Keratinocyte (primary cell): ENCODE measurements around the gene GNA15. TPM values are rescaled to one million over a fixed set of nuclear protein-coding genes. Genes with fewer than 3 reads are reported as not detected.

Experiments used
- DNase-seq: peaks from one replicate; pipeline ENCODE4 v3.0.0-alpha.2; 2011; ENCODE audit warnings: low read depth, missing footprints, low spot score
- FAIRE-seq: peaks from 2 replicates; lab custom pipeline; 2011; peaks lifted over from hg19 to GRCh38; lab: Jason Lieb, UNC
- H2AFZ ChIP-seq: 2 replicates; pipeline ENCODE4 v1.6.0; 2012; ENCODE audit warnings: low read length, control low read depth, inconsistent platforms; ENCODE audit not compliant: control insufficient read depth
- H3K27ac ChIP-seq: 2 replicates; pipeline ENCODE4 v1.5.1; 2011; ENCODE audit warnings: low read length; ENCODE audit not compliant: control insufficient read depth, insufficient read depth
- H3K27me3 ChIP-seq: 3 replicates; pipeline ENCODE4 v1.6.0; 2011; ENCODE audit warnings: low read length; ENCODE audit not compliant: control insufficient read depth, insufficient read depth; ENCODE audit errors: extremely low read depth
- H3K36me3 ChIP-seq, 2 experiments: 2 replicates in 1 of 2; 3 replicates in 1 of 2; pipeline ENCODE4 v1.5.1; 2011; ENCODE audit warnings: low read length in 2 of 2, mild to moderate bottlenecking in 1 of 2; ENCODE audit not compliant: control insufficient read depth in 2 of 2, insufficient read depth in 2 of 2; ENCODE audit errors: extremely low read depth in 1 of 2
- H3K4me1 ChIP-seq: 3 replicates; pipeline ENCODE4 v1.5.1; 2011; ENCODE audit warnings: low read length; ENCODE audit not compliant: control insufficient read depth, insufficient read depth; ENCODE audit errors: extremely low read depth
- H3K4me2 ChIP-seq: 3 replicates; pipeline ENCODE4 v1.6.0; 2011; ENCODE audit warnings: low read depth, low read length; ENCODE audit not compliant: control insufficient read depth, insufficient read depth; ENCODE audit errors: extremely low read depth
- H3K4me3 ChIP-seq, 3 experiments: fragments of 200-600 bp in 1 of 3; sonication (generic) in 1 of 3; 2 replicates in 2 of 3; 3 replicates in 1 of 3; pipeline ENCODE4 v1.5.1; 2011 to 2016; ENCODE audit warnings: low read length in 3 of 3, mild to moderate bottlenecking in 3 of 3, control low read depth in 2 of 3, inconsistent platforms in 1 of 3, low read depth in 1 of 3, mixed read lengths in 1 of 3, mixed run types in 1 of 3, moderate library complexity in 1 of 3; ENCODE audit not compliant: control insufficient read depth in 2 of 3, insufficient read depth in 2 of 3; ENCODE audit errors: extremely low read depth in 1 of 3
- H3K79me2 ChIP-seq: 2 replicates; pipeline ENCODE4 v1.6.0; 2012; ENCODE audit warnings: low read length; ENCODE audit not compliant: control insufficient read depth, insufficient read depth
- H3K9ac ChIP-seq: 3 replicates; pipeline ENCODE4 v1.6.0; 2011; ENCODE audit warnings: low read length; ENCODE audit not compliant: control insufficient read depth, insufficient read depth; ENCODE audit errors: extremely low read depth
- H3K9me1 ChIP-seq: 3 replicates; pipeline ENCODE4 v1.6.0; 2011; ENCODE audit warnings: low read length; ENCODE audit not compliant: control insufficient read depth, insufficient read depth; ENCODE audit errors: extremely low read depth
- H3K9me3 ChIP-seq: 2 replicates; pipeline ENCODE4 v1.5.1; 2012; ENCODE audit warnings: low read depth, low read length; ENCODE audit not compliant: control insufficient read depth
- H4K20me1 ChIP-seq: 3 replicates; pipeline ENCODE4 v1.6.0; 2011; ENCODE audit warnings: low read length; ENCODE audit not compliant: control insufficient read depth, insufficient read depth; ENCODE audit errors: extremely low read depth
- CTCF ChIP-seq, 3 experiments: IDR thresholded peaks in 1 of 3; conservative IDR thresholded peaks in 1 of 3; optimal IDR thresholded peaks in 1 of 3; 2 replicates in 2 of 3; 3 replicates in 1 of 3; pipeline versions ENCODE3 to v1.5.1; 2011; ENCODE audit warnings: low read length in 3 of 3, mild to moderate bottlenecking in 3 of 3, moderate library complexity in 2 of 3, control low read depth in 1 of 3, inconsistent platforms in 1 of 3; ENCODE audit not compliant: insufficient read depth in 2 of 3; ENCODE audit errors: extremely low read depth in 1 of 3
- EZH2 ChIP-seq: IDR thresholded peaks from one replicate; pipeline ENCODE4 v1.6.1; 2012; ENCODE audit warnings: inconsistent platforms, mild to moderate bottlenecking, low read length, moderate library complexity
- dilution Hi-C: fragments of 300-500 bp; cut with MboI; formaldehyde crosslinking; loops from one replicate; pipeline ENCODE4 v1.7.0; 2020; ENCODE audit warnings: low sequenced_read_pairs; ENCODE audit not compliant: extremely low pct_ligation_motif_present
- polyA plus RNA-seq, 5 experiments: library from polyadenylated mRNA; depleted of rRNA in 3 of 5; stranded (reverse) in 3 of 5; stranded (forward) in 1 of 5; unstranded in 1 of 5; fragments of >200 nt; gene quantifications; 1 replicate in 1 of 5; 2 replicates in 3 of 5; 3 replicates in 1 of 5; pipeline versions ENCODE4 v1.2.1 to v1.2.3, GENCODE V29; 2011 to 2012; ENCODE audit warnings: missing spikeins in 2 of 5, low read depth in 1 of 5, low replicate concordance in 1 of 5

The GNA15 gene
- polyA plus RNA-seq, 1 donor (not counting 4 experiments of a cell fraction or from before 2014, with no cell fraction given): 60.0 TPM

DNA sequence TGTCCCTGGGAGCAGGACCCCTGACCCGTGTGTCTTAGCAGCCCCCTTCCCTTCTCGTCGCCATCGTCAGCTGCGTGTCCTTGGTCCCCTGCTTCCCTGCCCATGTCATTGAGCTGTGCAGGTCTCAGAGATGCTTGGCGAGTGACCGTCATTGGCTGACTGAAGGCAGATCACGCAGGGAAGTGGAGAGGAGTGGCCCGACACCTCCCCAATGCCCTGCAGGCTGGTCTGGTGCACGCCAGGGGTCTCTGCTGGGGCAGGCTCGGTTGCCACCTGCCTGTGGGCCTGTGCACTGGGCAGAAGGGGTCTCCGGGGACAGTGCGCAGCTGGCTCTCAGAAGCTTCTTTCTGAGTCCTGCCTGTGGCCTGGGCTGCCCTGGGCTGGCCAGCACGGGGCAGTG lies 35.5 kb upstream of the GNA15 start:
- Histone ChIP-seq H3K9me1 (no peaks in the 10 kb centered on the region), H3K9ac (no peak overlapping the region), H2AFZ (no peak overlapping the region), H3K4me2 (no peak overlapping the region), H3K27ac (no peak overlapping the region), H4K20me1 (peaks cover 10% of the 10 kb centered on the region), H3K36me3 (peaks cover 0 to 1% of the 10 kb centered on the region in 2 experiments), H3K4me3 (no peak overlapping the region), H3K9me3 (no peaks in the 10 kb centered on the region), H3K79me2 (peaks cover 96% of the 10 kb centered on the region), H3K4me1 (peaks cover 29% of the 10 kb centered on the region), H3K27me3 (no peaks in the 10 kb centered on the region)
- dilution Hi-C loops: no loop called here
- DNase-seq: no peak
- TF ChIP-seq EZH2: no peak
- TF ChIP-seq CTCF (optimal IDR thresholded peaks at IDR 0.05 in 1 of 3, IDR thresholded peaks at IDR 0.05 in 1 of 3, conservative IDR thresholded peaks at IDR 0.05 in 1 of 3; ENCODE audit: extremely low read depth in 1 of 3, insufficient read depth in 2 of 3, low read length in 3 of 3): no peak
- FAIRE-seq: no peak

- Histone ChIP-seq H4K20me1 (peaks cover 7% of the 10 kb centered on the region), H3K79me2 (peaks cover 96% of the 10 kb centered on the region), H3K9me3 (no peaks in the 10 kb centered on the region), H3K4me1 (peaks cover 29% of the 10 kb centered on the region), H3K27me3 (no peaks in the 10 kb centered on the region), H3K9me1 (no peaks in the 10 kb centered on the region), H3K9ac (no peak overlapping the region), H3K4me3 (no peak overlapping the region), H3K36me3 (peaks cover 1 to 4% of the 10 kb centered on the region in 2 experiments), H3K27ac (no peak overlapping the region), H3K4me2 (no peak overlapping the region), H2AFZ (no peak overlapping the region)
- dilution Hi-C loops: no loop called here
- DNase-seq: no peak
- no peak for FAIRE-seq
- no peak for TF ChIP-seq EZH2
- TF ChIP-seq CTCF (optimal IDR thresholded peaks at IDR 0.05 in 1 of 3, IDR thresholded peaks at IDR 0.05 in 1 of 3, conservative IDR thresholded peaks at IDR 0.05 in 1 of 3; ENCODE audit: extremely low read depth in 1 of 3, insufficient read depth in 2 of 3, low read length in 3 of 3): no peak
Observed at GRCh38 chr19:3100747-3101730, 34.8 kb upstream of the GNA15 start.
